ENCODE results near the gene USP22. TPM values are rescaled to one million over a fixed set of nuclear protein-coding genes. Genes with fewer than 3 reads are reported as not detected.

The USP22 gene
- total RNA-seq, 1 donor from 2014 or later, result 147 TPM

DNA sequence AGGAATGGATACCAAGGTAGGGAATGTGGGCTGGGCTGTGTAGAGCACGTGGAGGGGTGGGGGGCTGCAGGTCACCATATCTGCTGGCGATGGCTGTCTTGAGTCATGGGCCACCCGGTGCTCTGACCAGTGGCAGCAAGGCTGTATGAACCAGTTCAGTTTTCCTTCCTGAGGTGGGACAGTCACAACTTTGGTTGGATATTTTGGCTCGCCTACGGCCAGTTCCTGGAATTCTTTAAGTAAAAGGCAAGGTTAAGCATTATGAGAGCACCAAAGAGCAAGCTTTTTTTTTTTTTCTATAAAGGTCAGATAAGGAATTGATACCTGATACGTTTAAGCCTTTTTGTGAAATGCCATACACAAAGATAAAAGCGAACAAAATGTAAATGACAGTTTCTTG, 81.9 kb downstream of the USP22 start:
- DNase-seq (ENCODE audit: low spot score), result no peak

DNA sequence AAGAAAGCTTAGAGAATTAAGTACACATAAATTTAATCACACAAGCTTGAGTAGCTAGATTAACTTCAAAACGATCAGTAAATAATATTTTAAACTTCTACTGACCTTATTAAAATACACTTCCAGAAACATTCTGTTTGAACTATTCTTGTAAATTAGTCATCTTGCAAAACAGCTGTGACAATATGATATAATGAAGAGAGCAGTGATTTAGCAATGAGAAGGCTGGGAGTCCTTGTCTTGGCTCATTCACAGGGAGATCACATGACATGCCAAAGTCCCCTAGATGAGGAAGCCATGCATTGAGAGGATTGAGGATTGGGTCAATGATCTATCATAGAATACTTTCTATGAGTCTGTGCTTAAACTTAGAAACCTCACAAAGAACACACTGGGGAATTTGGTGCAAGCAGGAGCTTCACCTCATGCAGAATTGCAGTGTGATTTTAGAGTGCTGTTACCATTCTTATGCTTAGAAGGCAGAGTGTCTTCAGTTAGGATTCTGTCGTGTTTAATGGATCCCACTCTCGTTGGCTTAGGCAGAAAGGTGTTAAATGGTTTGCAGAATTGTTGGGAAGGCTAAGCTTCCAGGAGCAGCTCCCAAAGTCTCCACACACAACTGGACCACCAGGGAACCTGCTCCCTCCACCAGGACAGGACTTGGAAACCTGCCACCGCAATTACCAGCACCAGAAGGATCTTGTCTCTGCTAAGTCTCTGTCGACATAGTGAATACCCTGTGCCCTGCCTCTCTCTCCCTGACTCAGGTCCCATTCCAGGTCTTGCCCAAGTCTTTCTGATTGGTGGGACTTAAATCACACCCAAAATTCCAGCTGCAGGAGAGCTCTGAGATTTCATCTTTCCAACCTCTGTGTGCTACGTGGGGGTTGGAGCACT, 87.1 kb downstream of the USP22 start:
- DNase-seq (ENCODE audit: low spot score), result peak; percentile 73

GRCh38 chr17:20954794-20955193, 88.0 kb downstream of the USP22 start:
- no peak for DNase-seq (ENCODE audit: low spot score)

DNA sequence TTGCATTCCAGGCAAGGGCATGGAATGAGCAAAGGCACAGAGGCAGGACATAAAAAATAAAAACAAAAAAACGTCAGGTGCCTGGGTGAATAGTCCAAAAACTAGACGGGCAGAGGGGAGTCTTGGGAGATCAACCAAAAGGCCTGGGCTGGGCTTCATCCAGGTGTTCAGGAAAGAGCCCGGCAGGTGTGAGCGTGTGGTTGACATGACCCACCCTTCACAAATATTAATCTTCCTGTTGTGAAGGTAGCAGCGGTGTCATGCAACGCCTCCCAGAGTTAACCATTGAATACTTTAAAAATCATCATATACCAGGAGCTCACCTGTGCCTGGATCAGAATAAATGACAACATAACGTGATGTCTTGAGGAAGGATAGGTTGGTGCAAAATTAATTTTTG, 90.6 kb downstream of the USP22 start:
- DNase-seq (ENCODE audit: low spot score), result no peak

Other genes with a start within 250 kb of the USP22 start
- 24.6 TPM for gene DHRS7B, start 84.0 kb upstream of the USP22 start, total RNA-seq (ENCODE audit: insufficient read depth, low replicate concordance)
- 15.4 TPM for gene TMEM11, start 171.2 kb upstream of the USP22 start, total RNA-seq (ENCODE audit: insufficient read depth, low replicate concordance)
- 4.6 TPM for gene NATD1, start 210.4 kb upstream of the USP22 start, total RNA-seq (ENCODE audit: insufficient read depth, low replicate concordance)
- 20.9 TPM for gene MAP2K3, start 241.7 kb upstream of the USP22 start, total RNA-seq (ENCODE audit: insufficient read depth, low replicate concordance)